Rectal smooth muscle tissue (tissue), 1 donor: ENCODE results near the gene KIF21A.
A peak's percentile ranks its signal among the peaks of the same experiment; 100 is the strongest.
"Not testable (repeated sequence)": the region's sequence is repeated elsewhere in the genome, so short reads cannot be mapped to it uniquely, and the experiment has no call there.

Experiments
- H3K27ac ChIP-seq: one replicate; pipeline ENCODE4 v1.7.0; 2013; ENCODE audit warnings: low read depth, low read length, inconsistent platforms
- H3K27me3 ChIP-seq: one replicate; pipeline ENCODE4 v1.7.0; 2013; ENCODE audit warnings: low read length; ENCODE audit not compliant: control insufficient read depth, insufficient read depth
- H3K36me3 ChIP-seq: one replicate; pipeline ENCODE4 v1.7.0; 2013; ENCODE audit warnings: low read length; ENCODE audit not compliant: control insufficient read depth, insufficient read depth
- H3K4me1 ChIP-seq: one replicate; pipeline ENCODE4 v1.7.0; 2013; ENCODE audit warnings: low read length; ENCODE audit not compliant: control insufficient read depth, insufficient read depth
- H3K4me3 ChIP-seq: one replicate; pipeline ENCODE4 v1.7.0; 2013; ENCODE audit warnings: low read length
- H3K9ac ChIP-seq: one replicate; pipeline ENCODE4 v1.7.0; 2013; ENCODE audit warnings: low read length

Gene KIF21A

GRCh38 chr12:39443081-39443928, at the start of gene KIF21A:
KIF21A (minus strand) TSS chr12:39443120; CDS start chr12:39442970, 150 bp downstream.
- Histone ChIP-seq H3K4me3 (peak within 1 kb of the TSS; percentile 86), H3K36me3 (no peaks in the 10 kb centered on the region), H3K9ac (peak within 1 kb of the TSS; percentile 35), H3K4me1 (no peaks in the 10 kb centered on the region), H3K27ac (peak within 1 kb of the TSS; percentile 81), H3K27me3 (no peaks in the 10 kb centered on the region)

- Histone ChIP-seq H3K4me1 (no peaks in the 10 kb centered on the region), H3K27me3 (no peaks in the 10 kb centered on the region)
Observed at GRCh38 chr12:39490500-39491282, 47.8 kb upstream of the KIF21A start.

GRCh38 chr12:39483597-39483996, 40.7 kb upstream of the KIF21A start:
- Histone ChIP-seq H3K27ac (no peak overlapping the region), H3K36me3 (no peaks in the 10 kb centered on the region), H3K27me3 (no peaks in the 10 kb centered on the region), H3K4me3 (no peak overlapping the region), H3K4me1 (no peaks in the 10 kb centered on the region), H3K9ac (no peak overlapping the region)

More at GRCh38 chr12:39490500-39491282, 47.8 kb upstream of the KIF21A start:
- Histone ChIP-seq H3K27ac (no peak overlapping the region), H3K9ac (no peak overlapping the region), H3K4me3 (no peak overlapping the region), H3K36me3 (no peaks in the 10 kb centered on the region)

DNA sequence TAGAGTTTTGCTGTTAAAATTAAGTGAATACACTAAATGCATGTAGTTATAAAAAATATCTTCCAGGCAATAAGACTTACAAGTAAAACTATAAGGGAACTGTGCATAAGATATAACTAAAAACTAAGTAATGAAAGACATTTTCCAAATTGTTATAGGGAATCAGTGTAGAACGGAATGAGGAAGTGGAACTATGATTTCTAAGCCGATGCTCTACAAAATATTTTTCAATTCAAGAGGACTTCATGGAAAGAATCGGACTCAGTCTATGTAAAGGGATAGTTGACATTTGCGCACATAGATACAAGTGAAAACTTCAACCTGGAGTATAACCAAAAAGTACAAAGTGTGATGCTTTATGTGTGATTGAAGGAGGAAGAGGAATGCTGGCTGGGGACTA, 40.1 kb upstream of the KIF21A start:
- Histone ChIP-seq H3K27me3 (no peaks in the 10 kb centered on the region), H3K36me3 (no peaks in the 10 kb centered on the region), H3K4me1 (no peaks in the 10 kb centered on the region), H3K4me3 (no peak overlapping the region), H3K27ac (no peak overlapping the region), H3K9ac (no peak overlapping the region)

DNA sequence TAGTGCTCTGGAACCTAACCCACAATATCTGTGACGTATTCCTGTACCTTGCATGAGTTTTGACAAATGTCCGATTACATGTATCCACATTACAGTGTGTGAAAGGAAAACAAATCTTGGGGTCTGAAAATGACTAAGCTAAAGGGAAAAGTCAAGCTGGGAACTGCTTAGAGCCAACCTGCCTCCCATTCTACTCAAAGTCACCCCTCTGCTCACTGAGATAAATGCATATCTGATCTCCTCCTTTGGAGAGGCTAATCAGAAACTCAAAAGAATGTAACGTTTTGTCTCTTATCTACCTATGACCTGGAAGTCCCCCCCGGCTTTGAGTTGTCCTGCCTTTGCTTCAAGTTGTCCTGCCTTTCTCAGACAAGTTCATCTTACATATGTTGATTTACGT, 34.0 kb upstream of the KIF21A start:
- Histone ChIP-seq H3K9ac (no peak overlapping the region), H3K27me3 (no peaks in the 10 kb centered on the region), H3K27ac (no peak overlapping the region), H3K4me3 (no peak overlapping the region), H3K4me1 (no peaks in the 10 kb centered on the region), H3K36me3 (no peaks in the 10 kb centered on the region)

DNA sequence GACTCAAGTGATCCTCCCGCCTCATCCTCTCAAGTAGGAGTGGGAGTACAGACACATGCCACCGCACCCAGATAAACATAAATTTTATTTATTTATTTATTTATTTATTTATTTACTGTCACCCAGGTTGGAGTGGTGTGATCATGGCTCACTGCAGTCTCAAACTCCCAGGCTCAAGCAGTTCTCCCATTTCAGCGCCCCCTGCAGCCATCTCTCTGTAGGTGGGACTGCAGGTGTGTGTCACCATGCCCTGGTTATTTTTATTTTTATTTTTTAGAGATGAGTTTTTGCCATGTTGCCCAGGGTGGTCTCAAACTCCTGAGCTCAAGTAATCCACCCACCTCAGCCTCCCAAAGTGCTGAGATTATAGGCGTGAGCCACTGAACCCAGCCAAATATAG, 33.2 kb upstream of the KIF21A start:
- Histone ChIP-seq H3K4me3 (no peak overlapping the region), H3K27me3 (no peaks in the 10 kb centered on the region), H3K27ac (no peak overlapping the region), H3K9ac (no peak overlapping the region), H3K4me1 (no peaks in the 10 kb centered on the region), H3K36me3 (no peaks in the 10 kb centered on the region)

GRCh38 chr12:39475136-39475535, 32.2 kb upstream of the KIF21A start:
- not testable (repeated sequence) for H3K4me3 ChIP-seq, H3K4me1 ChIP-seq, H3K27me3 ChIP-seq, H3K27ac ChIP-seq, H3K36me3 ChIP-seq, H3K9ac ChIP-seq

DNA sequence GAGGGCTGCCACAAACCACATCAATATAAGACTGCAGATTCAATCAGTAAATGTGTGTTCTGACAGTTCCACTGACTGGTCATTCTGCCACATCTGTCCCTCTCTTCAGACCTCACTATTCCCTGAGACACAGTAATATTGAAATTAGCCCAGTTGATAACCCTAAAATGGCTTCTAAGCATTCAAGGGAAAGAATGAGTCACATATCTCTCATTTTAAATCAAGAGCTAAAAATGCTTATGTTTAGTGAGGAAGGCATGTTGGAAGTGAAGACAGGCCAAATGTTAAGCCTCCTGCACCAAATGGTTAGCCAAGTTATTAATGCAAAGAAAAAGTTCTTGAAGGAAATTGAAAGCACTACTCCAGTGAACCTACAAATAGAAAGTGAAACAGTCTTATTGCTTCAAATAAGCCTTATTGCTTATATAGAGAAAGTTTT, 24.5 kb upstream of the KIF21A start:
- Histone ChIP-seq H3K36me3 (no peaks in the 10 kb centered on the region), H3K9ac (no peak overlapping the region), H3K4me3 (no peak overlapping the region), H3K27ac (no peak overlapping the region), H3K27me3 (no peaks in the 10 kb centered on the region), H3K4me1 (no peaks in the 10 kb centered on the region)

DNA sequence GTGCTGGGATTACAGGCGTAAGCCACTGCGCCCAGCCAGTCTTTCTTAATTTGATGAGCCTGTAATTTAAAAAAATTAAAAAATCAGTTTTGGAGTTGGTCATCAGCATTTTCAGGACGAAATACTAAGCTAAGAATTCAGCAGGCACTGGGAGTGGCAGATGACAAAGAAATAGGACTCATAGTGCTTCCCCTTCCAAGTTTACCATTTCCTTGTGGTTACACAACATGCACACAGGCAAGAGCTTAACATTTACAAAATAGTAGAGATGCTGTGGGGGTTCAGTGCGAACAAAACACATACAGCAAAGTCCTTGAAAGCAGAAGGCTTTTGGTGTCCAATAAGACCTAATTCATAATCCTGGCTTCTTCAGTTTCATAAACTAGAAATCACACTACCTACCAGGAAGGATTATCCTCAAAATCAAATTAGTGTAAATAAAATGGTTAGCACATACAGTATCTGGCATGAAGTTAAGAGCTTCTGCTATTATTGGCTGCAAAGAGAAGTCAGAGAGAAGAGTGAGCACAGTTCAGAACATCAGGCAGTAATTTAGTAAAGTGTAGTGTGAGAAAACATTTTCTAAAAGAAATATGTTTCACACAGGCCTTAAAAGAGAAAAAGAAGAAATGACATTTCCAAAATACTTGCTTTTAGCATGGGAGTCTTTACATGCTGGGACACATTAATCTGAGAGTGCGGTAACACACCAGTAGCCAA, 22.2 kb upstream of the KIF21A start:
- H3K27ac ChIP-seq = no peak overlapping the region
- H3K27me3 ChIP-seq = no peaks in the 10 kb centered on the region
- H3K9ac ChIP-seq = no peak overlapping the region
- no peak overlapping the region for H3K4me3 ChIP-seq
- no peaks in the 10 kb centered on the region for H3K4me1 ChIP-seq
- no peaks in the 10 kb centered on the region for H3K36me3 ChIP-seq

DNA sequence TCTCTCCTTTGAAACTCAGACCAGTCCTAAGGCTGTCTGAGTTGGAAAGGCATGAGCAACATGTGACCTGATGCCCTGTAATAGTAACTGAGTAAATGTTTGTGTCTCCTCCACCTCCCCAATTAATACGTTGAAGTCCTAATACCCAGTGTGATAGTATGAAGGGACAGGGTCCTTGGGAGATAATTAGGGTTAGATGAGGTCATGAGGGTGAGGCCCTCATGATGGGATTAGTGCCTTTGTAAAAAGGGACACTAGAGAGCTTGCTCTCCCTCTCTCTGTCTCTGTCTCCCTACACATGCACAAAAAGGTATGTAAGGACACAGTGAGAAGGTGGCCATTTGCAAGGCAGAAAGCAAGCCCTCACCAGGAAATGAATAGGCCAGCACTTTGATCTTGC, 18.1 kb upstream of the KIF21A start:
- no peak overlapping the region for H3K9ac ChIP-seq
- H3K4me1 ChIP-seq = no peaks in the 10 kb centered on the region
- H3K27ac ChIP-seq = no peak overlapping the region
- H3K4me3 ChIP-seq = no peak overlapping the region
- H3K36me3 ChIP-seq = no peaks in the 10 kb centered on the region
- no peaks in the 10 kb centered on the region for H3K27me3 ChIP-seq

- H3K4me3 ChIP-seq = no peak overlapping the region
- no peak overlapping the region for H3K9ac ChIP-seq
- no peaks in the 10 kb centered on the region for H3K4me1 ChIP-seq
- no peaks in the 10 kb centered on the region for H3K36me3 ChIP-seq
- H3K27me3 ChIP-seq = no peaks in the 10 kb centered on the region
- H3K27ac ChIP-seq = no peak overlapping the region
Observed at GRCh38 chr12:39459027-39459434, 16.1 kb upstream of the KIF21A start.

DNA sequence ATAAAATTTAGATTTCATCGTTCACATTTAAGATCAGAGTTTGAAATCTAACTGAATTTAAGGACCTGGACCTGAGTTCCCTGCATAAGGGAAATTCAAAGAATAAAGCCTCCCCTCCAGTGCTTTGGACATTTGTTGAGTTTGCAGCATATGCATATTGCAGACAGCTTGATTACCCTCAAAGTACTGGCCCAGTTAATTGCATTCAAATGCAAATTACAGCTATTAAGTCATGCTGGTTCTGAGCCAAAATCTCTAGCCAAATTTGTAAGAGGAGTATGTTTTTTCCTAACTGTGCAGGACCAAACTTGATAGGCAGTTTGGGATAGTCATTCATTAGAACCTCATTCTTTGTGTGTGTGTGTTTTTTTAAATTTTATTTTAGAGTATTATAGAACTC, 9.1 kb upstream of the KIF21A start:
- no peaks in the 10 kb centered on the region for H3K36me3 ChIP-seq
- H3K4me3 ChIP-seq = no peak overlapping the region
- H3K4me1 ChIP-seq = no peaks in the 10 kb centered on the region
- no peaks in the 10 kb centered on the region for H3K27me3 ChIP-seq
- no peak overlapping the region for H3K9ac ChIP-seq
- H3K27ac ChIP-seq = no peak overlapping the region
